HG03097 (cell line): ENCODE results near the gene CA7.
A peak's percentile ranks its signal among the peaks of the same experiment; 100 is the strongest.

ENCODE experiments used
- ATAC-seq: cut with Tn5 transposase; IDR thresholded peaks from one replicate; pipeline ENCODE4 v1.9.1; 2021; ENCODE audit not compliant: unreplicated experiment, low FRiP score

The CA7 gene

DNA sequence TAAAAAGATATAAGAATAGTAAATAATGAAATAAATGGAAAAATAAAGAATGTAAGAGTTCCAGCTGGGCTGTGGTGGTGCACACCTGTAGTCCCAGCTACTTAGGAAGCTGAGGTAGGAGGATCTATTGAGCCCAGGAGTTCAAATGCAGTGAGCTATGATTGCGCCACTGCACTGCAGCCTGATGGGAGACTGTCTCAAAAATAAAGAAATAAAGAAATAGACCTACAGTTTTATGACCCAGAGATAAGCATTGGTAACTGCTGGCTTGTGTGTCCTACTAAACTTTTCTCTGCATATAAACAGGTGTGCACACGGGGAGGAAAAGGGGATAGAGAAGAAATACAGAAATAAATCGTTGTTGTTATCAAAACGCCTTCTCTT is 28.3 kb downstream of the CA7 start:
- ATAC-seq = no peak

GRCh38 chr16:66872943-66873684 is 28.9 kb downstream of the CA7 start:
- peak; percentile 74 for ATAC-seq

DNA sequence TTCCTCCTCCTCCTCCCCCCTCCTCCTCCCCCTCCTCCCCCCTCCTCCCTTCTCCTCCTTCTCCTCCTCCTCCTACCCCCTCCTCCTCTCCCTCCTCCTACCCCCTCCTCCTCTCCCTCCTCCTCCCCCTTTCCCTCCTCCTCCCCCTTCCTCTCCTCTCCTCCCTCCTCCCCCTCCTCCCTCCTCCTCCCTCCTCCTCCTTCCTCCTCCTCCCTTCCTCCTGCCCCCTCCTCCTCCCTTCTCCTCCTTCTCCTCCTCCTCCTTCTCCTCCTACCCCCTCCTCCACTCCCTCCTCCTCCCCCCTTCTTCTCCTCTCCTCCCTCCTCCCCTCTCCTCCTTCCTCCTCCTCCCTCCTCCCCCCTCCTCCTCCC is 29.5 kb downstream of the CA7 start:
- ATAC-seq = no peak

GRCh38 chr16:66874079-66874775 is 30.0 kb downstream of the CA7 start:
- no peak for ATAC-seq

- no peak for ATAC-seq
Observed at GRCh38 chr16:66878067-66878466, 33.9 kb downstream of the CA7 start.

- ATAC-seq = peak; percentile 95
Observed at GRCh38 chr16:66880288-66881013, 36.2 kb downstream of the CA7 start, which contains the start of gene PDP2. PDP2 (plus strand) TSS chr16:66880515; CDS start chr16:66884285, 3,770 bp downstream.

GRCh38 chr16:66881014-66881417 is 36.8 kb downstream of the CA7 start:
- ATAC-seq = no peak

GRCh38 chr16:66881560-66881959 is 37.3 kb downstream of the CA7 start:
- no peak for ATAC-seq

GRCh38 chr16:66881964-66882508 is 37.8 kb downstream of the CA7 start:
- ATAC-seq = no peak

DNA sequence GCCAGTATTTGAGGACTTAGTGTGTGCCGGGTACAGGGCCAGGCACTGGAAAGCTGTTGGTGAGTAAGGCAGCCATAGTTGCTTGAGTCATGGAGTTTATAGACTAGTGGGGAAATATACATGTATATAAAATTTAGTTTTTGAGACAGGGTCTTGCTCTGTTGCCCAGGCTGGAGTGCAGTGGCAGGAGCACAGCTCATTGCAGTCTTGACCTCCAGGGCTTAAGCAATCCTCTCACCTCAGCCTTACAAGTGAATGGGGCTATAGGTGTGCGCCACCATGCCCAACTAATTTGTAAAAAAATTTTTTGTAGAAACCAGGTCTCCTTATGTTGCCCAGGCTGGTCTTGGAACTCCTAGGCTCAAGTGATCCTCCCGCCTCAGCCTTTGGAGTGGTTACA is 38.5 kb downstream of the CA7 start:
- no peak for ATAC-seq

- no peak for ATAC-seq
Observed at GRCh38 chr16:66885491-66885890, 41.3 kb downstream of the CA7 start.

- ATAC-seq = no peak
Observed at GRCh38 chr16:66886321-66886720, 42.1 kb downstream of the CA7 start.

DNA sequence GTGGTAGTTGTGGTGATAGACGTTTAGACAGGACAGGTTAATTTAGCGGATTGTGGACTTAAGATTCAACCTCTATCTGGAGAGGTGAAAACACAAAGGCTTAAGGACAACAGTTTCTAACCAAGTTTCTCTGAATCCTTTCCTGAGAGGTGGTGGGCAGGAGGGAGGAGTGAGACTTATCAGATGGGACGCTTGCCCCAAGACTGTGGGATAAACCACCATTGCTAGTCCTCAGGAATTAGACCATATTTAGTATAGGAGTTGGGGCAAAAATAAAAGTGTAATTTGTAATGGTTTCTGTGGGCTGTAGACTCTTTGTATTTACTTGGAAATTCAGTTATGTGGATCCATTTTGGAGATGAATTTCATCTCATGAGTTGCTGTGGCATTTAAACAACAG is 42.7 kb downstream of the CA7 start:
- ATAC-seq = no peak

- no peak for ATAC-seq
Observed at GRCh38 chr16:66888647-66889615, 44.7 kb downstream of the CA7 start.

DNA sequence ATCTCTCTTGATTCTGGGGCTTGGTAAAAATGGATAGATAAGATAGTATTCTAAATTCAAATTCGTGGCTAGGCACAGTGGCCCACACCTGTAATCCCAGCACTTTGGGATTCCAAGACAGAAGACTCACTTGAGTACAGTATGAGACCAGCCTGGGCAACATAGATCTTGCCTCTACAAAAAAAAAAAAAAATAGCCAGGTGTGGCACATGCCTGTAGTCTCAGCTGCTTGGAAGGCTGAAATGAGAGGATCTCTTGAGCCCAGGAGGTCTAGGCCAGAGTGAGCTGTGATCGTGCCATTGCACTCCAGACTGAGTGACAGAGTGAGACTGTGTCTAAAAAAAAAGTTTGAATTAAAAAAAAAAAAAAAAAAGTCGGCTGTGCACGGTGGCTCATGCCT is 45.4 kb downstream of the CA7 start:
- no peak for ATAC-seq

DNA sequence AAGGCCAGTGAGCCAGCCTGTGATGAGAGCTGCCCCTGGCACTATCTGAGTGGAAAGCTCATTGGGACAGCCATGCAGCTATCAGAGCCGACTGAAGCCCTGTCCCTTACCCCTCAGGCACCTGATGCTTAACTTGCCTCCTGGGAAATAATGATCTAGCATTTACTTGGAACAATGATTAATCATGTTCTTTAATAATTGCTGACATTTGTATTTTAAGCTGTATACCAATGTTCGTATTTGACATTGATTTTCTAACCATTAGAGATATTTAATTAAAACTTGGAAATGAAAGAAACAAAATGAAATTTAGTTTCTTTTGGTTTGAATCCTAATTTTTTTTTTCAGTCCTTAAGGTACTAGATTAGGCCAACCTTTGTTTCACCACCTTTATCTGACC is 46.6 kb downstream of the CA7 start:
- ATAC-seq = no peak

GRCh38 chr16:66891360-66891759 is 47.1 kb downstream of the CA7 start:
- ATAC-seq = no peak

GRCh38 chr16:66891797-66892196 is 47.6 kb downstream of the CA7 start:
- no peak for ATAC-seq

DNA sequence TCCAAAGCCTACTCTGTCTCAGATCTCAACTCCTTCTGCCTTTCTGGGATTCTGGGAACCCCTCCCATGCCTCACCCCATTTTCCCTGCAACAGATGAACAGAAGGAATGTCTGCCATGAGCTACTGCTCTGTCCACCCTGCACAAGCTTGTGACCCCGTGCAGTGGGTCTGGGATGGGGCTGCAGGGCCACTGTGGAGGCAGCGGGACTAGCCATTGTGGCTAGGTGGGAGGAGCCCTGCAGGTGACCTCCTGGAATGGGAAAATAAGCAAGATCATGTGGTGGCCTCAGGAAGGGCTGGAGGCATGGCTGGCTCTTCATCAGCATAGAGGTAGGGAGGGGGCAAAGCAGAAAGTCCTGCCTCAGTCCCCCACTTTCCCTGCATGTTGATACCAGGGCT is 49.8 kb downstream of the CA7 start:
- ATAC-seq = no peak
